A673 (cell line): Measurements from ENCODE around the gene SCAMP4.

Experiments
- EZH2 ChIP-seq: fragments of 200-600 bp; sonication (generic); IDR thresholded peaks from 2 replicates; pipeline ENCODE4 v1.6.1; 2017; ENCODE audit warnings: borderline replicate concordance, low read depth, mild to moderate bottlenecking, mixed read lengths, antibody characterized with exemption, low read length; ENCODE audit not compliant: poor library complexity, severe bottlenecking
- TF ChIP-seq, protein P1 (sequence below): fragments of 300-800, 200-600 bp; sonication (generic); conservative IDR thresholded peaks from 2 replicates; pipeline ENCODE4 v1.5.1; 2017; ENCODE audit warnings: low read depth, mild to moderate bottlenecking, antibody characterized with exemption, low read length, moderate library complexity, mixed read lengths

DNA sequence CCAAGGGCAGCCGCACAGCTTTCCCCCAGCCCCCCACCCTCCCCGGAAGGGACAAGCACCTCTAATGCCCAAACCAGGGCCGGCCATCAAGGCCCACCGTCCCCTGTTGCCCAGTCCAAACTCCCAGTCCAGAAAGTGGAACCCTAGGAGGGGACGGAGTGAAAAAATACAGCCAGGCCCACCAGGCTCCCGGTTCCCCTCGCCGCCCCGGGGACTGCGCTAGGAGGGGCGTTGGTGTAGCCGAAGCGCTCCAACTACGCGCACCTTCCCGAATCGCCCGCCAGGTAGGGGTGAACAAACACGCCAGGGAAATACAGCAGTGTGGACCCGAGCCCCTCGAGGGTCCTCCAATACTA is 43.2 kb upstream of the SCAMP4 start:
- no peak for TF ChIP-seq EZH2
- TF ChIP-seq, protein P1, sequence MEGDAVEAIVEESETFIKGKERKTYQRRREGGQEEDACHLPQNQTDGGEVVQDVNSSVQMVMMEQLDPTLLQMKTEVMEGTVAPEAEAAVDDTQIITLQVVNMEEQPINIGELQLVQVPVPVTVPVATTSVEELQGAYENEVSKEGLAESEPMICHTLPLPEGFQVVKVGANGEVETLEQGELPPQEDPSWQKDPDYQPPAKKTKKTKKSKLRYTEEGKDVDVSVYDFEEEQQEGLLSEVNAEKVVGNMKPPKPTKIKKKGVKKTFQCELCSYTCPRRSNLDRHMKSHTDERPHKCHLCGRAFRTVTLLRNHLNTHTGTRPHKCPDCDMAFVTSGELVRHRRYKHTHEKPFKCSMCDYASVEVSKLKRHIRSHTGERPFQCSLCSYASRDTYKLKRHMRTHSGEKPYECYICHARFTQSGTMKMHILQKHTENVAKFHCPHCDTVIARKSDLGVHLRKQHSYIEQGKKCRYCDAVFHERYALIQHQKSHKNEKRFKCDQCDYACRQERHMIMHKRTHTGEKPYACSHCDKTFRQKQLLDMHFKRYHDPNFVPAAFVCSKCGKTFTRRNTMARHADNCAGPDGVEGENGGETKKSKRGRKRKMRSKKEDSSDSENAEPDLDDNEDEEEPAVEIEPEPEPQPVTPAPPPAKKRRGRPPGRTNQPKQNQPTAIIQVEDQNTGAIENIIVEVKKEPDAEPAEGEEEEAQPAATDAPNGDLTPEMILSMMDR, result no peak
